ENCODE results near the gene FUT2.
"Not testable (repeated sequence)": the region's sequence is repeated elsewhere in the genome, so short reads cannot be mapped to it uniquely, and the experiment has no call there.

Gene FUT2

DNA sequence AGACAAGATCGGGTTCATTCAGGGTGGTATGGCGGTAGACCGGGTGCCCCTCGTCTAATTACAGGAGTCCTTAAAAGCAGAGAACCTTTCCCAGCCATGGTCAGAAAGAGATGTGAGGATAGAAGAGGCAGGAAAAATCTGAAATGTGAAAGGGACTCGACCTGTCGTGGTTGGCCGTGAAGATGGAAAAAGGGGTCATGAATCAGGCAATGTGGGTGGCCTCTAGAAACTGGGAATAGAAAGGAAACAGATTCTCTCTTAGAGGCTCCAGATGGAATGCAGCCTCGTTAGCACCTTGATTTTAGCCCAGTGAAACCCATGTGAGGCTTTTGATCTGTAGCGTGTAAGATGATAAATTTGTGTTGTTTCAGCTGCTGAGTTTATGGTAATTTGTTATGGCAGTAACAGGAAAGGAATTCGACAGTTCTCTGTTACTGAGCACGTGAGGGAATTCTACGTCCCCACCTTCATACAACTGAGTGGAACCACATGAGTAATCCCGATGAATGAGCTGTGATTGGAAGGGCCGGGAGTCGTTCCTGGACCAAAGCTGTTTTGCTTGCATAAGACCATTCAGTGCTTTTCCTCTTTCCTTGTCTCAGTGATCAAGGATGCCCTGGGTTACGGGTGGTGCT lies 38.8 kb upstream of the FUT2 start (continued):
- TF ChIP-seq ZNF830 (tag by site-specific recombination; IDR thresholded peaks at IDR 0.05; ENCODE audit: low read depth) (no peak), EGR2 (tag by site-specific recombination; IDR thresholded peaks at IDR 0.05; ENCODE audit: low read depth) (no peak), OSR2 (tag by site-specific recombination; IDR thresholded peaks at IDR 0.05) (no peak), SP2 (tag by site-specific recombination; IDR thresholded peaks at IDR 0.05) (peak; percentile 44), ZNF391 (tag by site-specific recombination; IDR thresholded peaks at IDR 0.05; ENCODE audit: borderline replicate concordance, low read depth) (0 out of 2 replicates have a peak, but pooled peaks have one; percentile 24), ZFP37 (tag by site-specific recombination; IDR thresholded peaks at IDR 0.05) (no peak), ZNF548 (tag by site-specific recombination; IDR thresholded peaks at IDR 0.05) (no peak), BCL11A (tag by site-specific recombination; IDR thresholded peaks at IDR 0.05; ENCODE audit: low read depth) (peak; percentile 52; the same call in 1 of the 2 replicates)
- TF ChIP-seq, protein P1, sequence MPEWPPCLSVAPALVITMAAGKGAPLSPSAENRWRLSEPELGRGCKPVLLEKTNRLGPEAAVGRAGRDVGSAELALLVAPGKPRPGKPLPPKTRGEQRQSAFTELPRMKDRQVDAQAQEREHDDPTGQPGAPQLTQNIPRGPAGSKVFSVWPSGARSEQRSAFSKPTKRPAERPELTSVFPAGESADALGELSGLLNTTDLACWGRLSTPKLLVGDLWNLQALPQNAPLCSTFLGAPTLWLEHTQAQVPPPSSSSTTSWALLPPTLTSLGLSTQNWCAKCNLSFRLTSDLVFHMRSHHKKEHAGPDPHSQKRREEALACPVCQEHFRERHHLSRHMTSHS (tag by site-specific recombination; IDR thresholded peaks at IDR 0.05), result no peak

DNA sequence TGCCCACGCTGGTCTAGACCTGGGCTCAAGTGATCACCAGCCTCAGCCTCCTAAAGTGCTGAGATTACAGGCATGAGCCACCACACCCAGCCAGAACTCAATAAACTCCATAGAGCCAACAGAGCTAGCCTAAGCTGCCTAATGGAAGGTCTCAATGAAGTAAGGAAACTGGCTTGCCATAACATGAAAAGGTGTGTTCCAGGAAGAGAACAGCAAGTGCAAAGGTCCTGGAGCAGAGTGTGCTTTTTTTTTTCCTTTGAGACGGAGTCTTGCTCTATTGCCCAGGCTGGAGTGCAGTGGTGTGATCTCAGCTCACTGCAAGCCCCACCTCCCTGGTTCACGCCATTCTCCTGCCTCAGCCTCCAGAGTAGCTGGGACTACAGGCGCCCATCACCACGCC lies 37.9 kb upstream of the FUT2 start:
- not testable (repeated sequence) for H3K4me1 ChIP-seq (ENCODE audit: control insufficient read depth, insufficient read depth, low read length)
- POLR2A ChIA-PET, result interaction anchor here (1.1 kb wide), 1 partner anchor 39 kb away, joined by 5 read pairs; the partner anchor contains the start of genes RPL18 and SPHK2

DNA sequence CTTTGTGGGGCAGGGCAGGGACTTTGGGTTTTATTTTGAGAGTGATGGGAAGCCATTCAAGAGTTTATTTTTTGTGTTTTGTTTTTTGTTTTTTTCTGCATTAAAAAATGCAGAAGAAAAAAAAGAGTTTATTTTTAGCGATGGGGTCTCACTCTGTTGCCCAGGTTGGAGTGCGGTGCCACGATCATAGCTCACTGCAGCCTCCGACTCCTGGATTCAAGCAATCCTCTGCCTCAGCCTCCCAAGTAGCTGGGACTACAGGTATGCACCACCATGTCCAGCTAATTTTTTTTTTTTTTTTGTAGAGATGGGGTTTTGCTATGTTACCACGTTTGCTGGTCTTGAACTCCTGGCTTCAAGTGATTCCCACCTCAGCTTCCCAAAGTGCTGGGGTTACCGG lies 37.3 kb upstream of the FUT2 start:
- Histone ChIP-seq H3K4me1 (ENCODE audit: control insufficient read depth, insufficient read depth, low read length) (peaks cover 9% of the 10 kb centered on the region), H3K9me3 (ENCODE audit: control insufficient read depth, insufficient read depth, low read depth, low read length) (no peaks in the 10 kb centered on the region), H3K4me3 (ENCODE audit: low read depth, low read length) (no peak overlapping the region), H3K36me3 (ENCODE audit: control insufficient read depth in 2 of 2, insufficient read depth in 1 of 2, low read length in 2 of 2) (no peaks in the 10 kb centered on the region; a peak in 1 of 3 replicates), H3K27ac (ENCODE audit: extremely low read depth, low read depth, low read length) (no peak overlapping the region)
- ChIA-PET POLR2A (no interaction called here), CTCF (interaction anchor here (0.7 to 4.1 kb wide), 3 partner anchors 13 to 312 kb away, joined by 3 to 20 read pairs (median 3); partner anchors contain the start of gene CA11)
- TF ChIP-seq, protein P2, sequence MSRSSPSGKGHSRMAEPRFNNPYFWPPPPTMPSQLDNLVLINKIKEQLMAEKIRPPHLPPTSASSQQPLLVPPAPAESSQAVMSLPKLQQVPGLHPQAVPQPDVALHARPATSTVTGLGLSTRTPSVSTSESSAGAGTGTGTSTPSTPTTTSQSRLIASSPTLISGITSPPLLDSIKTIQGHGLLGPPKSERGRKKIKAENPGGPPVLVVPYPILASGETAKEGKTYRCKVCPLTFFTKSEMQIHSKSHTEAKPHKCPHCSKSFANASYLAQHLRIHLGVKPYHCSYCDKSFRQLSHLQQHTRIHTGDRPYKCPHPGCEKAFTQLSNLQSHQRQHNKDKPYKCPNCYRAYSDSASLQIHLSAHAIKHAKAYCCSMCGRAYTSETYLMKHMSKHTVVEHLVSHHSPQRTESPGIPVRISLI (tag by site-specific recombination; IDR thresholded peaks at IDR 0.05), result peak; percentile 73
- TF ChIP-seq, protein P3, sequence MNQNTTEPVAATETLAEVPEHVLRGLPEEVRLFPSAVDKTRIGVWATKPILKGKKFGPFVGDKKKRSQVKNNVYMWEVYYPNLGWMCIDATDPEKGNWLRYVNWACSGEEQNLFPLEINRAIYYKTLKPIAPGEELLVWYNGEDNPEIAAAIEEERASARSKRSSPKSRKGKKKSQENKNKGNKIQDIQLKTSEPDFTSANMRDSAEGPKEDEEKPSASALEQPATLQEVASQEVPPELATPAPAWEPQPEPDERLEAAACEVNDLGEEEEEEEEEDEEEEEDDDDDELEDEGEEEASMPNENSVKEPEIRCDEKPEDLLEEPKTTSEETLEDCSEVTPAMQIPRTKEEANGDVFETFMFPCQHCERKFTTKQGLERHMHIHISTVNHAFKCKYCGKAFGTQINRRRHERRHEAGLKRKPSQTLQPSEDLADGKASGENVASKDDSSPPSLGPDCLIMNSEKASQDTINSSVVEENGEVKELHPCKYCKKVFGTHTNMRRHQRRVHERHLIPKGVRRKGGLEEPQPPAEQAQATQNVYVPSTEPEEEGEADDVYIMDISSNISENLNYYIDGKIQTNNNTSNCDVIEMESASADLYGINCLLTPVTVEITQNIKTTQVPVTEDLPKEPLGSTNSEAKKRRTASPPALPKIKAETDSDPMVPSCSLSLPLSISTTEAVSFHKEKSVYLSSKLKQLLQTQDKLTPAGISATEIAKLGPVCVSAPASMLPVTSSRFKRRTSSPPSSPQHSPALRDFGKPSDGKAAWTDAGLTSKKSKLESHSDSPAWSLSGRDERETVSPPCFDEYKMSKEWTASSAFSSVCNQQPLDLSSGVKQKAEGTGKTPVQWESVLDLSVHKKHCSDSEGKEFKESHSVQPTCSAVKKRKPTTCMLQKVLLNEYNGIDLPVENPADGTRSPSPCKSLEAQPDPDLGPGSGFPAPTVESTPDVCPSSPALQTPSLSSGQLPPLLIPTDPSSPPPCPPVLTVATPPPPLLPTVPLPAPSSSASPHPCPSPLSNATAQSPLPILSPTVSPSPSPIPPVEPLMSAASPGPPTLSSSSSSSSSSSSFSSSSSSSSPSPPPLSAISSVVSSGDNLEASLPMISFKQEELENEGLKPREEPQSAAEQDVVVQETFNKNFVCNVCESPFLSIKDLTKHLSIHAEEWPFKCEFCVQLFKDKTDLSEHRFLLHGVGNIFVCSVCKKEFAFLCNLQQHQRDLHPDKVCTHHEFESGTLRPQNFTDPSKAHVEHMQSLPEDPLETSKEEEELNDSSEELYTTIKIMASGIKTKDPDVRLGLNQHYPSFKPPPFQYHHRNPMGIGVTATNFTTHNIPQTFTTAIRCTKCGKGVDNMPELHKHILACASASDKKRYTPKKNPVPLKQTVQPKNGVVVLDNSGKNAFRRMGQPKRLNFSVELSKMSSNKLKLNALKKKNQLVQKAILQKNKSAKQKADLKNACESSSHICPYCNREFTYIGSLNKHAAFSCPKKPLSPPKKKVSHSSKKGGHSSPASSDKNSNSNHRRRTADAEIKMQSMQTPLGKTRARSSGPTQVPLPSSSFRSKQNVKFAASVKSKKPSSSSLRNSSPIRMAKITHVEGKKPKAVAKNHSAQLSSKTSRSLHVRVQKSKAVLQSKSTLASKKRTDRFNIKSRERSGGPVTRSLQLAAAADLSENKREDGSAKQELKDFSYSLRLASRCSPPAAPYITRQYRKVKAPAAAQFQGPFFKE (tag by site-specific recombination; IDR thresholded peaks at IDR 0.05; ENCODE audit: borderline replicate concordance), result no peak
- TF ChIP-seq FEZF1 (tag by site-specific recombination; IDR thresholded peaks at IDR 0.05) (no peak), ZFP37 (tag by site-specific recombination; IDR thresholded peaks at IDR 0.05) (no peak), ZNF121 (tag by site-specific recombination; IDR thresholded peaks at IDR 0.05) (peak; percentile 58; the same call in 1 of the 2 replicates)
- TF ChIP-seq, protein P4, sequence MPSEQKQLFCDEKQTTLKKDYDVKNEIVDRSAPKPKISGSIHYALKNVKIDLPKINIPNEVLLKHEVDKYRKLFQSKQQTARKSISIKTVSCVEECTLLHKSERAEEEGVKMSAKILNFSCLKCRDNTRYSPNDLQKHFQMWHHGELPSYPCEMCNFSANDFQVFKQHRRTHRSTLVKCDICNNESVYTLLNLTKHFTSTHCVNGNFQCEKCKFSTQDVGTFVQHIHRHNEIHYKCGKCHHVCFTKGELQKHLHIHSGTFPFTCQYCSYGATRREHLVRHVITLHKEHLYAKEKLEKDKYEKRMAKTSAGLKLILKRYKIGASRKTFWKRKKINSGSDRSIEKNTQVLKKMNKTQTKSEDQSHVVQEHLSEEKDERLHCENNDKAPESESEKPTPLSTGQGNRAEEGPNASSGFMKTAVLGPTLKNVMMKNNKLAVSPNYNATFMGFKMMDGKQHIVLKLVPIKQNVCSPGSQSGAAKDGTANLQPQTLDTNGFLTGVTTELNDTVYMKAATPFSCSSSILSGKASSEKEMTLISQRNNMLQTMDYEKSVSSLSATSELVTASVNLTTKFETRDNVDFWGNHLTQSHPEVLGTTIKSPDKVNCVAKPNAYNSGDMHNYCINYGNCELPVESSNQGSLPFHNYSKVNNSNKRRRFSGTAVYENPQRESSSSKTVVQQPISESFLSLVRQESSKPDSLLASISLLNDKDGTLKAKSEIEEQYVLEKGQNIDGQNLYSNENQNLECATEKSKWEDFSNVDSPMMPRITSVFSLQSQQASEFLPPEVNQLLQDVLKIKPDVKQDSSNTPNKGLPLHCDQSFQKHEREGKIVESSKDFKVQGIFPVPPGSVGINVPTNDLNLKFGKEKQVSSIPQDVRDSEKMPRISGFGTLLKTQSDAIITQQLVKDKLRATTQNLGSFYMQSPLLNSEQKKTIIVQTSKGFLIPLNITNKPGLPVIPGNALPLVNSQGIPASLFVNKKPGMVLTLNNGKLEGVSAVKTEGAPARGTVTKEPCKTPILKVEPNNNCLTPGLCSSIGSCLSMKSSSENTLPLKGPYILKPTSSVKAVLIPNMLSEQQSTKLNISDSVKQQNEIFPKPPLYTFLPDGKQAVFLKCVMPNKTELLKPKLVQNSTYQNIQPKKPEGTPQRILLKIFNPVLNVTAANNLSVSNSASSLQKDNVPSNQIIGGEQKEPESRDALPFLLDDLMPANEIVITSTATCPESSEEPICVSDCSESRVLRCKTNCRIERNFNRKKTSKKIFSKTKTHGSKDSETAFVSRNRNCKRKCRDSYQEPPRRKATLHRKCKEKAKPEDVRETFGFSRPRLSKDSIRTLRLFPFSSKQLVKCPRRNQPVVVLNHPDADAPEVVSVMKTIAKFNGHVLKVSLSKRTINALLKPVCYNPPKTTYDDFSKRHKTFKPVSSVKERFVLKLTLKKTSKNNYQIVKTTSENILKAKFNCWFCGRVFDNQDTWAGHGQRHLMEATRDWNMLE (tag by site-specific recombination; conservative IDR thresholded peaks at IDR 0.05; ENCODE audit: low read depth), result no peak

More for the DNA sequence above, 37.9 kb upstream of the FUT2 start:
- H3K9me3 ChIP-seq (ENCODE audit: control insufficient read depth, insufficient read depth, low read depth, low read length); H3K27ac ChIP-seq (ENCODE audit: extremely low read depth, low read depth, low read length); H3K4me3 ChIP-seq (ENCODE audit: low read depth, low read length); H3K36me3 ChIP-seq (ENCODE audit: control insufficient read depth in 2 of 2, insufficient read depth in 1 of 2, low read length in 2 of 2): not testable (repeated sequence)
- peak; percentile 91 for TF ChIP-seq ZNF623 (tag by site-specific recombination; IDR thresholded peaks at IDR 0.05)
- TF ChIP-seq, protein P5, sequence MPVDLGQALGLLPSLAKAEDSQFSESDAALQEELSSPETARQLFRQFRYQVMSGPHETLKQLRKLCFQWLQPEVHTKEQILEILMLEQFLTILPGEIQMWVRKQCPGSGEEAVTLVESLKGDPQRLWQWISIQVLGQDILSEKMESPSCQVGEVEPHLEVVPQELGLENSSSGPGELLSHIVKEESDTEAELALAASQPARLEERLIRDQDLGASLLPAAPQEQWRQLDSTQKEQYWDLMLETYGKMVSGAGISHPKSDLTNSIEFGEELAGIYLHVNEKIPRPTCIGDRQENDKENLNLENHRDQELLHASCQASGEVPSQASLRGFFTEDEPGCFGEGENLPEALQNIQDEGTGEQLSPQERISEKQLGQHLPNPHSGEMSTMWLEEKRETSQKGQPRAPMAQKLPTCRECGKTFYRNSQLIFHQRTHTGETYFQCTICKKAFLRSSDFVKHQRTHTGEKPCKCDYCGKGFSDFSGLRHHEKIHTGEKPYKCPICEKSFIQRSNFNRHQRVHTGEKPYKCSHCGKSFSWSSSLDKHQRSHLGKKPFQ (tag by site-specific recombination; IDR thresholded peaks at IDR 0.05), result 0 out of 2 replicates have a peak, but pooled peaks have one; percentile 26
- CTCF ChIA-PET, result interaction anchor here (0.6 to 4.1 kb wide), 3 partner anchors 12 to 130 kb away, joined by 3 to 20 read pairs (median 5); partner anchors contain the start of gene CA11

Data from HEK293 (cell line).